PC-9 (cell line): ENCODE data around the gene DUOXA1. TPM values are rescaled to one million over a fixed set of nuclear protein-coding genes. Genes with fewer than 3 reads are reported as not detected.

Experiments
- BruUV-seq: library from RNA; stranded (reverse); fragments of 400-500 nt; replicated peaks from 2 replicates; lab custom pipeline; 2021; lab: Mats Ljungman, UMichigan
- CTCF ChIA-PET: fragments of 300-600 bp; sonication (Branson Sonifier 250); formaldehyde crosslinking; loops from one replicate; lab custom pipeline; 2022; ENCODE audit warnings: antibody characterized with exemption; lab: Charles Lee
- POLR2A ChIA-PET: fragments of 300-600 bp; sonication (Branson Sonifier 250); formaldehyde crosslinking; loops from one replicate; lab custom pipeline; 2022; ENCODE audit warnings: antibody characterized with exemption; ENCODE audit not compliant: unreplicated experiment; lab: Charles Lee
- DNase-seq, 2 experiments: peaks; one replicate each; pipeline versions ENCODE4 v3.0.0 to v3.0.0-alpha.2; 2015 to 2022; ENCODE audit warnings: mixed read lengths in 1 of 2
- H2AFZ ChIP-seq: fragments of 200-600 bp; sonication (generic); 2 replicates; pipeline ENCODE4 v1.8.1; 2017; ENCODE audit warnings: antibody characterized with exemption
- H3F3A ChIP-seq: fragments of 200-600 bp; sonication (generic); 2 replicates; pipeline ENCODE4 v1.8.1; 2017; ENCODE audit warnings: antibody characterized with exemption, mild to moderate bottlenecking, low read depth; ENCODE audit not compliant: insufficient read depth
- H3K27ac ChIP-seq: fragments of 200-600 bp; sonication (generic); 2 replicates; pipeline ENCODE4 v1.6.1; 2016; ENCODE audit warnings: mixed run types
- H3K27me3 ChIP-seq: fragments of 200-600 bp; sonication (generic); 2 replicates; pipeline ENCODE4 v1.6.1; 2016; ENCODE audit warnings: low read depth, mixed run types; ENCODE audit not compliant: insufficient read depth
- H3K36me3 ChIP-seq: fragments of 200-600 bp; sonication (generic); 2 replicates; pipeline ENCODE4 v1.6.1; 2016; ENCODE audit warnings: low read depth, mixed run types
- H3K4me1 ChIP-seq: fragments of 200-600 bp; sonication (generic); replicated peaks from 2 replicates; pipeline ENCODE4 v1.6.1; 2016; ENCODE audit warnings: mixed run types; ENCODE audit not compliant: insufficient read depth
- H3K4me2 ChIP-seq: fragments of 200-600 bp; sonication (generic); 2 replicates; pipeline ENCODE4 v1.6.1; 2017; ENCODE audit warnings: mixed run types
- H3K4me3 ChIP-seq: fragments of 200-600 bp; sonication (generic); 2 replicates; pipeline ENCODE4 v1.6.1; 2016; ENCODE audit warnings: mixed run types
- H3K79me2 ChIP-seq: fragments of 200-600 bp; sonication (generic); 2 replicates; pipeline ENCODE4 v1.6.1; 2017; ENCODE audit warnings: low read depth, mixed run types
- H3K9me2 ChIP-seq: fragments of 200-600 bp; sonication (generic); 2 replicates; pipeline ENCODE4 v1.8.1; 2017; ENCODE audit warnings: mild to moderate bottlenecking; ENCODE audit not compliant: insufficient read depth
- H3K9me3 ChIP-seq: fragments of 200-600 bp; sonication (generic); 2 replicates; pipeline ENCODE4 v1.8.1; 2016; ENCODE audit warnings: low read depth; ENCODE audit not compliant: insufficient read depth
- H4K20me1 ChIP-seq: fragments of 200-600 bp; sonication (generic); 2 replicates; pipeline ENCODE4 v1.8.1; 2017; ENCODE audit not compliant: insufficient read depth
- CTCF ChIP-seq: fragments of 200-600 bp; sonication (generic); conservative IDR thresholded peaks from 2 replicates; pipeline ENCODE4 v1.6.1; 2017; ENCODE audit warnings: mixed run types, antibody characterized with exemption, mild to moderate bottlenecking, moderate library complexity
- EZH2 ChIP-seq: fragments of 200-600 bp; sonication (generic); IDR thresholded peaks from 2 replicates; pipeline ENCODE4 v1.8.0; 2017; ENCODE audit warnings: antibody characterized with exemption, low read depth
- intact Hi-C: fragments of 100-400 bp; cut with micrococcal nuclease; formaldehyde crosslinking; loops from one replicate; pipeline ENCODE4 v1.10.0; 2022; ENCODE audit not compliant: unreplicated experiment
- total RNA-seq: library from RNA; stranded (reverse); gene quantifications from 2 replicates; pipeline ENCODE4 v1.2.3, GENCODE V29; 2021

The DUOXA1 gene
- total RNA-seq, 1 experiment from 2014 or later, result 0.33 TPM

DNA sequence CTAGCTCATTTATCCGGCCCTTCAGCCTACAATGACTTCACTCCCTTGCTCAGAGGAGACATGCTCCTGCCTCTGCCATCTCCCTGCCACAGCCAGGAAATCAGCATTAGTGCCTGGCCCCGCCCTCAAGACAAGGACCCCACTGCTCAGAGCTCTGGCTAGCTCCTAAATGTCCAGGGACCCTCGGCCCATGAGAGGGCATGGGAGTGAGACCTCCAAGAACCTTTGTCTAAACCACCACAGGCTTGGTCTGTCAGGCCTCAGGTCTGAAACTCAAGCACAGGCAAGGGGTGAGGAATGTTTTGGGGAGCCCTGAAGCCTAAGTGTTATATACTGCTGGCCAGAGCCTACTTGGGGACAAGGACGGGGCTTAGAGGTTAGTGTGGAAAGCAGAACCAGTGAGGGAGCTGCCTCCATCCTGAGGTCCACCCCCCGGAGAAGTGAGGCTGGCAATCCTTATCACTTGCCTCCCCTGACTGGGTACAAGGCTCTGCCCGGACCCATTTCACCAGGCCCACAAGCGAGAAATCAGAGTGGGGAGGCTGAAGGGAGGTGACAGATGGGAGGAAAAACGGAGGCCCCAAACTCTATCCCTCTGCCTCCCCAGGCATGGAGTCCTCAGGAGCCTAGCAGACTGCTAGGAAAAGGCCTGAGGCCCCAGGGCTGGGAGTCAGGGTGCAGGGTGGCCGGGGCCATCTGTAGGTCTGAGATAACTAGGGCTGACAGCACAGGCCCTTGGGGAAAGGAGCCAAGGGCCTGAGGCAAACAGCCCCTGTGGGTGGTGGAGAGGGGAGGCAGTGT, 39.3 kb upstream of the DUOXA1 start:
- Histone ChIP-seq H2AFZ (no peak overlapping the region), H3K4me1 (no peaks in the 10 kb centered on the region), H3K79me2 (no peaks in the 10 kb centered on the region), H3K27me3 (no peaks in the 10 kb centered on the region), H3K4me3 (no peak overlapping the region), H3F3A (no peaks in the 10 kb centered on the region), H3K4me2 (no peak overlapping the region), H3K36me3 (no peaks in the 10 kb centered on the region), H3K9me3 (no peaks in the 10 kb centered on the region), H3K9me2 (no peaks in the 10 kb centered on the region), H4K20me1 (no peaks in the 10 kb centered on the region), H3K27ac (no peak overlapping the region)
- intact Hi-C loops, result no loop called here
- BruUV-seq, result no TSS peak
- no peak for DNase-seq
- ChIA-PET CTCF (interaction anchor here (0.8 to 2.2 kb wide), 2 partner anchors 12 to 29 kb away, joined by 3 to 6 read pairs; no protein-coding TSS in a partner anchor), POLR2A (interaction anchor here (0.6 kb wide), 1 partner anchor 44 kb away, joined by 4 read pairs; no protein-coding TSS in a partner anchor)
- TF ChIP-seq EZH2 (no peak), CTCF (no peak)

DNA sequence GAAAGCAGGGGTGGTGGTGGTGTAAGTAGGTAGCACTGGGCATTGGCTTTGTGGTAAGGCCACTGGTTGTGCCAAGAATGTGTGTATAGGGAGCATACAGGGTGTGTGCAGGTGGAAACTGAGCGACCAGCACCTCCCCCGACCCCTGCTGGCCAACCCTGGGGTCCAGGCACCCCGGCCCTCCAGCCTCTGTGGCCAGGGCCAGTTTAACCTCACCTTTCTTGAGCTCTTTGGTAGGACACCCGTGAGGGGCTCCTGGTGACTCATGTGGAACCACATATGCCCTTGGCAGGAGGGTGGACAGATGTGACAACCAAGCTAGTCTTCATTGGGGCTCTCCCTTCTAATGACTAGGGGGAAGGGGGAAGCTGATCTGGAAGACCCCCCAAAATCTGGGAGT, 38.6 kb upstream of the DUOXA1 start:
- CTCF ChIA-PET, result interaction anchor here (0.6 to 2.2 kb wide), 3 partner anchors 13 to 30 kb away, joined by 3 to 6 read pairs (median 5); no protein-coding TSS in a partner anchor
- no peaks in the 10 kb centered on the region for H3K79me2 ChIP-seq
- H3K36me3 ChIP-seq, result no peaks in the 10 kb centered on the region
- H3K9me3 ChIP-seq, result no peaks in the 10 kb centered on the region
- H3K27ac ChIP-seq, result no peak overlapping the region
- no peaks in the 10 kb centered on the region; the same call in 1 of the 2 replicates for H3F3A ChIP-seq
- H3K4me3 ChIP-seq, result no peak overlapping the region
- H3K4me2 ChIP-seq, result no peak overlapping the region
- POLR2A ChIA-PET, result no interaction called here
- H3K4me1 ChIP-seq, result no peaks in the 10 kb centered on the region
- H4K20me1 ChIP-seq, result no peaks in the 10 kb centered on the region
- DNase-seq, result no peak
- H3K27me3 ChIP-seq, result no peaks in the 10 kb centered on the region
- intact Hi-C loops, result no loop called here
- no peak for TF ChIP-seq CTCF
- no peak overlapping the region for H2AFZ ChIP-seq
- BruUV-seq, result TSS peak; percentile 30
- no peaks in the 10 kb centered on the region for H3K9me2 ChIP-seq

DNA sequence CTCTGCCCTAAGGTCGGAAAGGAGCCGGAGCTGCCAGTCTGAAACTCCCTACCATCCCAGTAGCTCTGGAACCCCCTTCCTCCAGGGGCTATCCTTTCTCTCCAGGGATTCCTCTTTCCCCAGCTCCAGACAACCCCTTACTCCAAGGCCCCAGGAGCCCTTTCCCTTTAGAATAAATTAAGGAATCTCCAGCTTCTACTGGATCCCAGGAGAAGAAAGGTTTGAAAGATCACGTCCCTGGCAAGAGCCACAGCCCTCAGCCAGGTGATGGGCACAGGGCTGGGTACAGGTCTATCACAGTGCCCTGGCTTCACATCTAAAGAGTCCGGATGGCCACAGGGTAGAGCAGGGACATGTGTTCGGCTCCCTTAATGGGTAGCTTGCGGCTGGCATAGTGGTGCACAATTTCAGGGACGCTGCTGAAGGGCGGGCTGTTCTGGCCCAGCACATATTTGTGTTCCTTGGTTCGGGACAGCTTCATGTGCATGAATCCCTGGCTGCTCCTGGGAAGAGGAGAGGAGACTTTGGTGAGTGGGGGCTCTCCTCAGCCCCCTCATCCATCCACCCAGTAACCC, 38.0 kb upstream of the DUOXA1 start:
- Histone ChIP-seq H3K4me2 (peak overlapping the region; percentile 74), H2AFZ (peak overlapping the region; percentile 89; the same call in 1 of the 2 replicates), H3K4me1 (peaks cover 6% of the 10 kb centered on the region), H3K36me3 (no peaks in the 10 kb centered on the region), H3K4me3 (peak overlapping the region; percentile 62; the same call in 1 of the 2 replicates), H3K27me3 (no peaks in the 10 kb centered on the region), H3F3A (no peaks in the 10 kb centered on the region; the same call in 1 of the 2 replicates), H3K79me2 (no peaks in the 10 kb centered on the region), H3K9me3 (no peaks in the 10 kb centered on the region), H3K27ac (no peak overlapping the region), H3K9me2 (no peaks in the 10 kb centered on the region), H4K20me1 (no peaks in the 10 kb centered on the region)
- CTCF ChIA-PET, result interaction anchor here (0.6 to 2.2 kb wide), 3 partner anchors 14 to 41 kb away, joined by 3 to 6 read pairs (median 5); no protein-coding TSS in a partner anchor
- no peak for DNase-seq
- TF ChIP-seq EZH2 (no peak), CTCF (peak; percentile 41; the same call in 1 of the 2 replicates)
- POLR2A ChIA-PET, result interaction anchor here (0.6 to 0.7 kb wide), 2 partner anchors 21 to 112 kb away, joined by 3 to 4 read pairs; no protein-coding TSS in a partner anchor
- intact Hi-C loops, result loop anchor here (1.0 kb wide), 2 partner anchors 31 to 290 kb away; no protein-coding TSS in a partner anchor
- BruUV-seq, result no TSS peak
